Measurements from ENCODE around the gene L3MBTL2. TPM values are rescaled to one million over a fixed set of nuclear protein-coding genes. Genes with fewer than 3 reads are reported as not detected.

The L3MBTL2 gene
- total RNA-seq = 22.2 TPM

DNA sequence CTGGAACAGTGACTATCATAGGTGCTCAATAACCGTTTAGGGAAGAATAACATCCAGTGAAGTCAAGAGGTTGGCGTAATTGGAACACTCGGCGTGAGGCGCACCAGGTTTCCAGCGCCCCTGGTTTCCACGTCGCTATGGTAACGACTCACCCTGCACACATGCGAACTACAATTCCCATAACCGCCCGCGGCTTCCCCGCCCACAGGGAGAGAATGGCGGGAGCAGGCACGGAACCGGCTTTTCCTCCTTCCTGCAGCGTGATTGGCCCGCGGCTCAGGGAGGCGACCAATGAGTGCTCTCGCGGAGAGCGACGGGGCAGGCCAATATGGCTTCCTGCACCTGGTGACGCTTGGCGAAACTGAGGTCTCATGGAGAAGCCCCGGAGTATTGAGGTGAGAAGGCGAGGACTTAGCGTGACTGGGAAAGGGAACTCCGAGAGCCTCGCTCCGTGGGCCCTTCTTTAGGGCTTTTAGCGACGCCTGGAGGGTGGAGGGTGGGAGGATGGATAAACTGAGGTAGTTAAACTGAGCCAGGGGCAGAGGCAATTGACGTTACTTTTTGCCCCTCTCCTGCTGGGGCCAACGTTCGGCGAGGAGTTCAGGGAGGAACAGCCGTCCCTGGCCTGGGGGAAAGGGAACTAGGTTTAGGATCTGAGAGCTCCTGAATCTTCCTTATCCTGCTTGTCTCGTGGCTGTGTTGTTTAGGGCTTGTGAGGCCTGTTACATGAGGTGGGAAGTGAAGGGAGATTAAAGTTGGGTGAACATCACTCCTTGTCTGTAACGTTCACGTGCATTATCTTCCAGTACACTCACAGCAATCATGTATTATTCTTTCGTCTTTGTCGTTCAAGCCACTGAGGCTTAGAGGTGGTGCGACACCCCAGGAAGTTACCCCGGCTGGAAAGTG is at the start of gene L3MBTL2:
Gene L3MBTL2, plus strand, starts transcription at position 321 of the 909 bp plus-strand sequence. Its CDS starts 51 bp downstream, at position 372.

DNA sequence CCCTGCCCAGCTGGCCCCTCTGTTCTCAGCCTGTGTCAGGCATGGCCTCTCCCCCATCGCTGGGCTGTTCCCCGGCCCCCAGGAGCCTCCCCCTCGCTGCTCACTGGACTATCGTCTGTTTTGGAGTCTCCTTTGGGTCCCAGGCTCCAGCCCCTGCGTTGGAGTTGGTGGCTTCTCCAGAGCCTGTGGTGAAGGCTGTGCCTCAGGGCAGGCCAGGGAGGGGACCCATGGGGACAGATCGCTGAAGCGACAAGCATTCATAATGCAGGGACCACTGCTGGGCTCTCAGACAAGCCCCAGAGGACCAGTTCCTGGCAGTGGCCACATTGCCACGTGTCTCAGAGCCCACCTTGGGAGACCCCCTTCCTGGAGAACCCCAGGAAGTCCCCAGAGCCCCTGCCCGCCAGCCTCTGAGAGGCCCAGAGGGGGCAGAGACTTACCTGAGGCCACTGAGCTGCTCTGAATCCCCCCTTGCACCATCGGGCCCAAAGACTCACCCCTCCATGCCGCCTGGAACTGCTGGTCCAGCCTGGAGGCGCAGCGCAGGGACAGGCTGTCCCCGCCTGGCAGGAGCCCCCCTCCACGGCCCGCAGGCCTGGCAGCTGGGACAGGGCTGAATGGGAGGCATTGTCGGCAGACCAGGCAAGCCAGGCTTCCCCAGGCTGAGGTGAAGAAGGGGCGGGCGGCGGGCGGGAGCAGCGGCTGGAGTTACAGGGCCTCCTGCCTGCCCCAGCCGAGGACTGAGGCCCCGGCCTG is 35.4 kb downstream of the L3MBTL2 start, which contains the start of gene CHADL:
Gene CHADL, minus strand, starts transcription at position 555 of the 756 bp plus-strand sequence. Its CDS starts 50 bp downstream, at position 505.

Small RNA genes within 50 kb of the gene (small RNA-seq; reads per million reads assigned to genes)
- not detected for gene MIR6889 (ENCODE audit: low replicate concordance)
- gene RNU6-375P (ENCODE audit: low replicate concordance) = not detected

Other genes with a start within 250 kb of the L3MBTL2 start
- 157 TPM for gene EP300, start 112.7 kb upstream of the L3MBTL2 start, total RNA-seq
- 5.1 TPM for gene CHADL, start 35.6 kb downstream of the L3MBTL2 start, total RNA-seq
- gene RANGAP1, start 80.9 kb downstream of the L3MBTL2 start, total RNA-seq = 34.8 TPM
- 68.1 TPM for gene ZC3H7B, start 96.2 kb downstream of the L3MBTL2 start, total RNA-seq
- gene TEF, start 176.6 kb downstream of the L3MBTL2 start, total RNA-seq = 15.5 TPM
- 41.9 TPM for gene TOB2, start 241.5 kb downstream of the L3MBTL2 start, total RNA-seq

Measured in metanephros (tissue), 2 donors.